ENCODE data around the gene DPEP2NB. TPM values are rescaled to one million over a fixed set of nuclear protein-coding genes. Genes with fewer than 3 reads are reported as not detected.

DPEP2NB gene
- total RNA-seq, 1 donor from 2014 or later, result not detected

DNA sequence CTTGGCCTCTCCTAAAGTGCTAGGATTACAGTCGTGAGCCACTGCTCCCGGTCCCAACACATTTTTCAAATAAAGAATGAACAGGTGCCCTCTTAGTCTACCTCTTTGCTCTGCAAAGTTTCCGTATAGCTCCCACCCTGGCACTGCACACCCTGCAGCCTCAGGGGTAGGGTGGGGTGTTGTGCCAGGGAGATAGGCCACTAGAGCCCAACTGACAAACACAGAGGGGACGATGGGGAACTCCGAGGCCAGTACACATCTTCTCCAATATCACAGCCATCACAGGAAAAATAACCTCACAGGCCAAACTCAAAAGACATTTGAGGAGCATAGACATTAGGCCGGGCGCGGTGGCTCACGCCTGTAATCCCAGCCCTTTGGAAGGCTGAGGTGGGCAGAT, 44.6 kb downstream of the DPEP2NB start:
- H3K27me3 Mint-ChIP-seq, result no peaks in the 10 kb centered on the region
- H3K4me1 Mint-ChIP-seq (ENCODE audit: low read depth), result peaks cover 20% of the 10 kb centered on the region
- H3K27ac Mint-ChIP-seq, result no peak overlapping the region
- H3K9me3 Mint-ChIP-seq (ENCODE audit: low read depth), result no peaks in the 10 kb centered on the region
- H3K36me3 Mint-ChIP-seq (ENCODE audit: insufficient read depth), result no peaks in the 10 kb centered on the region
- no peak for DNase-seq (ENCODE audit: low spot score, unreplicated experiment)
- no peak overlapping the region for H3K4me3 Mint-ChIP-seq (ENCODE audit: low read depth)
- TF ChIP-seq, protein P1, sequence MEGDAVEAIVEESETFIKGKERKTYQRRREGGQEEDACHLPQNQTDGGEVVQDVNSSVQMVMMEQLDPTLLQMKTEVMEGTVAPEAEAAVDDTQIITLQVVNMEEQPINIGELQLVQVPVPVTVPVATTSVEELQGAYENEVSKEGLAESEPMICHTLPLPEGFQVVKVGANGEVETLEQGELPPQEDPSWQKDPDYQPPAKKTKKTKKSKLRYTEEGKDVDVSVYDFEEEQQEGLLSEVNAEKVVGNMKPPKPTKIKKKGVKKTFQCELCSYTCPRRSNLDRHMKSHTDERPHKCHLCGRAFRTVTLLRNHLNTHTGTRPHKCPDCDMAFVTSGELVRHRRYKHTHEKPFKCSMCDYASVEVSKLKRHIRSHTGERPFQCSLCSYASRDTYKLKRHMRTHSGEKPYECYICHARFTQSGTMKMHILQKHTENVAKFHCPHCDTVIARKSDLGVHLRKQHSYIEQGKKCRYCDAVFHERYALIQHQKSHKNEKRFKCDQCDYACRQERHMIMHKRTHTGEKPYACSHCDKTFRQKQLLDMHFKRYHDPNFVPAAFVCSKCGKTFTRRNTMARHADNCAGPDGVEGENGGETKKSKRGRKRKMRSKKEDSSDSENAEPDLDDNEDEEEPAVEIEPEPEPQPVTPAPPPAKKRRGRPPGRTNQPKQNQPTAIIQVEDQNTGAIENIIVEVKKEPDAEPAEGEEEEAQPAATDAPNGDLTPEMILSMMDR (IDR thresholded peaks at IDR 0.05; ENCODE audit: unreplicated experiment), result no peak

DNA sequence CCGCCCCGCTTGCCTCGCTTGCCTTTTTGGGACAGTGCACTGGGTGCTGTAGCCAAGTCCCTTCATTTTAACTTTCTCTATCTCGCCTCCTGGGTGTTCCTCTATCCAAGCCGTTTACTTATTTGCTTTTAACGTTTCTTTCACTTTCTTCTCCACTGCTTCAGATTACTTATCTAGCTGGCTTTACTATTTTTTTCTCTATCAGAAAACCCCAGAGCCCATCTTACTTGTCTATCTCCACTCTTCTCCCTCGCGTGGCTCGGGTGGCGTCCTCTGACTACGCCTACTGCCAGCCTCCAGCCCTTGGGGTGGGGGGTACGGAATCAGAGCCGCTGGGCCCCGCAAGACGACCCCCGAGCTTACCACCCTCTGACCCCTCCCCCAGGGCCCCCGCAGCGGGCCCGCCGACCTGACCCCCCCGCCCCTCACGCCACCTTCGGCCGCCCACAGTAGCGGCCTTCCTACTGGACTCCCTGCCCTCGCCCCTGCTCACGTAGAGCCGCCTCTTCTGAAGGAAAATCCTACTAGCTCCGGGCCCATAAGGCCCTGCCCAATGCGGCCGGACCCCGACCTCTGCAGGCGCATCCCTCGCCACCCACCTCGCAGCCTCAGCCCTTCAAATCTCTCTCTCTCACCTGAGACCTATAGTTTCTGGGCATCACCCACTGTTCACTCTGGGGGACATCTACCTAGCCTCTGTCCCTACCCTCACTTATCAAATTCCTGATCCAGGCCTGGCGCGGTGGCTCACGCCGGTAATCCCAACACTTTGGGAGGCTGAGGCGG, 46.3 kb downstream of the DPEP2NB start:
- no peaks in the 10 kb centered on the region for H3K27me3 Mint-ChIP-seq
- peaks cover 29% of the 10 kb centered on the region for H3K4me1 Mint-ChIP-seq (ENCODE audit: low read depth)
- DNase-seq (ENCODE audit: low spot score, unreplicated experiment), result no peak
- H3K9me3 Mint-ChIP-seq (ENCODE audit: low read depth), result no peaks in the 10 kb centered on the region
- TF ChIP-seq, protein P1 (IDR thresholded peaks at IDR 0.05; ENCODE audit: unreplicated experiment), result no peak
- peak overlapping the region; percentile 98 for H3K4me3 Mint-ChIP-seq (ENCODE audit: low read depth)
- peak overlapping the region; percentile 70 for H3K27ac Mint-ChIP-seq
- H3K36me3 Mint-ChIP-seq (ENCODE audit: insufficient read depth), result no peaks in the 10 kb centered on the region

DNA sequence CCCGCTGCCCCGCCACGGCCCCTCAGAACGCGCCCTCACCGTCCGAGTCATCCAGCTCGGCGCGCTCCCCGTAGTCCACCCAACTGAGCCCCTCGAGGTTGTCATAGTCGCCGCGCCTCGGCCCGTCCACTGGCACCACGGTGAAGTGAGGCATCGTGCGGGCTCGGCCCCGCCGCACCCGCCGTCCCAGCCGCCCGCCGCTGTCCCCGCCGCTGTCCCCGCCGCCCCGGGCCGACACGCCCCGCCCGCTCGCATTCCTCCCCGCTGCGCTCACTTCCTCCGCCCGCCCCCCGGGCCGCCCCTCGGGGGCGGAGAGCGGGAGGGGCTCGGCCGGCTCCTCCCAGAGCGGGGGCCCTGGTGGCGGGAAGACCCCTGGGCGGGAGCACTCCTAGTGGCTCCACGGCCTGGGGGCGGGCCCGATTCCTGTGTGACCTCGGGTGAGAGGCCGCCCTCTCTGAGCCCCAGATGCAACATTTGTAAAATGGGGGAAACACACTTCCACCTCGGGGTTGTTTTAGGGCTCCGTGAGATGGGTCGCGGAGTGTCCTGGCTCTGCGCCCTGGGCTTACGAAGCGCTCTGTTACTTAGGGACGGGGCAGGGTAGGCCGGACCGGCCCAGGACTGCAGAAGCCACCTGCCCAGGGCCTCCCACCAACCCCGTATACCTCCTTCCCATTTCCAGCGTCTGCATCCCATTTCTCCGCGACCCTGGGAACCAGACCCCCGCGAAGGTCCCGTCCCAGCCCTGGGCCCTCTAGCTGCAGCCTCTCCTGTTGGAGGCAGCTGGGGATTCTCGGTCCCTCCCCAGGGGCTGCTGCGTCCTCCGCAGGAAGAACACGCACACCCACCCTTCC, 47.1 kb downstream of the DPEP2NB start, which contains the start of gene SLC12A4:
SLC12A4 (minus strand) TSS at position 238 of the 854 bp plus-strand sequence; CDS start at position 154, 84 bp downstream.
- H3K36me3 Mint-ChIP-seq (ENCODE audit: insufficient read depth), result peaks cover 1% of the 10 kb centered on the region
- H3K4me3 Mint-ChIP-seq (ENCODE audit: low read depth), result peak within 1 kb of the TSS; percentile 98
- H3K9me3 Mint-ChIP-seq (ENCODE audit: low read depth), result no peaks in the 10 kb centered on the region
- H3K27ac Mint-ChIP-seq, result peak within 1 kb of the TSS; percentile 97
- no peaks in the 10 kb centered on the region for H3K27me3 Mint-ChIP-seq
- peaks cover 29% of the 10 kb centered on the region for H3K4me1 Mint-ChIP-seq (ENCODE audit: low read depth)
- TF ChIP-seq, protein P1 (IDR thresholded peaks at IDR 0.05; ENCODE audit: unreplicated experiment), result no peak
- DNase-seq (ENCODE audit: low spot score, unreplicated experiment), result peak; percentile 73

DNA sequence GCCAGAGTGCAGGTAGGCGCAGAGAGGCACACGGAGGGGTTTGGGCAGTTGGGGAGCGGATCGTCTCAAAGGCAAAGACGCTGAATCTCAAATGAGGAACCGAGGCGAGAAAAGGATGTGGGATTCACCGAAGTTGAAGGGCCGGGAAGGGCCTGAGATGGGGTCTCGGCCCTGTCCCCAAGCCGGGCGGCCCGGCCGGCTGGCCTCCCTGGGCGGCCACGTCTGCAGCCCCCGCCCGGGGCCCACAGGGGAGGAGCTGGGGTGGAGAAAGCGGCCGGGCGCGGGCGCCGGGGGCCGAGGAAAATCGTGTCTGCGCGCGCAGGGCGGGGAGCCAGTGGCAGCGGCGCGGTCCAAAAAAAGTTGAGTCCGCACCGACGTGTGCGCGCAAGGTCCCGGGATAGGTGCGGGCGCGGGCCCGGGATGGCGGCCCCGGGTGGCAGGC, 47.7 kb downstream of the DPEP2NB start:
- Mint-ChIP-seq H3K36me3 (ENCODE audit: insufficient read depth) (peaks cover 1% of the 10 kb centered on the region), H3K4me3 (ENCODE audit: low read depth) (peak overlapping the region; percentile 98), H3K4me1 (ENCODE audit: low read depth) (peaks cover 29% of the 10 kb centered on the region), H3K9me3 (ENCODE audit: low read depth) (no peaks in the 10 kb centered on the region), H3K27me3 (no peaks in the 10 kb centered on the region), H3K27ac (peak overlapping the region; percentile 97)
- TF ChIP-seq, protein P1 (IDR thresholded peaks at IDR 0.05; ENCODE audit: unreplicated experiment), result no peak
- DNase-seq (ENCODE audit: low spot score, unreplicated experiment), result peak; percentile 32
